Embryonic facial prominence (tissue), 1 donor: ENCODE measurements around the gene PTGDS.

Experiments
- DNase-seq: peaks from one replicate; pipeline ENCODE4 v3.0.0-alpha.2; 2016; ENCODE audit errors: extremely low spot score

The PTGDS gene

GRCh38 chr9:137008312-137008711 is 31.0 kb downstream of the PTGDS start:
- DNase-seq = no peak

- no peak for DNase-seq
Observed at GRCh38 chr9:137009217-137009616, 31.9 kb downstream of the PTGDS start.

DNA sequence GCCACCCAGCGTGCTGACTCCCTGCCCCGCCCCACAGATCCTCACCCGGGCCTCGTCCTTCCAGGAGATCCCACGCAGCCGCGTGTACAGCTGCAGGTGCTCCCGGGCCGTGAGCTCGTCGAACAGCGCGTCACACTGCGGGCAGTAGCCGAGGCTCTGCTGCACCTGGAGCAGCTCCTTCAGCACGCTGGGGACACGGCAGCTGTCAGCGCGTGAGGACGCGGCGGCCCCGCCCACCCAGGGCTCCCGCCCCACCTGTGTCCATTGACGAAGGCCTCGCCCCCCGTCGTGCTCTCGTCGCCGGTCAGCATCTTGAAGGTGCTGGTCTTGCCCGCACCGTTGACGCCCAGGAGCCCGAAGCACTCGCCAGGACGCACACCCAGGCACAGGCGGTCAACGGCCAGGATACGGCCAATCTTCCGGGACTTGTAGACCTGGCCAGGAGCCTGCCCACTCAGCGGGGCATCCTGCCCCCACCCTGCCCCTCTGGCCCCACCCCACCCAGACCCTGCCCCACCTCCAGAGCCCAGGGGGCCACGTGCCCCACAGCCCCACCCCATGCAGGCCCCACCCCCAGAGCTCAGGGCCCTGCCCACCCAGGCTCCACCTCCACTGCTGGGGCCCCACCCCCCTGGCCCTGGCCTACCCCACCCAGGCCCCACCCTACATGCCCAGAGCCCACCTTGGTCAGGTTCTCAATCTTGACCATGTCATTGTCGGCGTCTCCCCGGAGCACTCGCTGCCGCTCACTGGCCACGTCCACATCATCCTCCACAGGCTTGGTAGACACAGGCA is 32.8 kb downstream of the PTGDS start:
- DNase-seq = no peak

- DNase-seq = no peak
Observed at GRCh38 chr9:137011156-137011555, 33.9 kb downstream of the PTGDS start.

DNA sequence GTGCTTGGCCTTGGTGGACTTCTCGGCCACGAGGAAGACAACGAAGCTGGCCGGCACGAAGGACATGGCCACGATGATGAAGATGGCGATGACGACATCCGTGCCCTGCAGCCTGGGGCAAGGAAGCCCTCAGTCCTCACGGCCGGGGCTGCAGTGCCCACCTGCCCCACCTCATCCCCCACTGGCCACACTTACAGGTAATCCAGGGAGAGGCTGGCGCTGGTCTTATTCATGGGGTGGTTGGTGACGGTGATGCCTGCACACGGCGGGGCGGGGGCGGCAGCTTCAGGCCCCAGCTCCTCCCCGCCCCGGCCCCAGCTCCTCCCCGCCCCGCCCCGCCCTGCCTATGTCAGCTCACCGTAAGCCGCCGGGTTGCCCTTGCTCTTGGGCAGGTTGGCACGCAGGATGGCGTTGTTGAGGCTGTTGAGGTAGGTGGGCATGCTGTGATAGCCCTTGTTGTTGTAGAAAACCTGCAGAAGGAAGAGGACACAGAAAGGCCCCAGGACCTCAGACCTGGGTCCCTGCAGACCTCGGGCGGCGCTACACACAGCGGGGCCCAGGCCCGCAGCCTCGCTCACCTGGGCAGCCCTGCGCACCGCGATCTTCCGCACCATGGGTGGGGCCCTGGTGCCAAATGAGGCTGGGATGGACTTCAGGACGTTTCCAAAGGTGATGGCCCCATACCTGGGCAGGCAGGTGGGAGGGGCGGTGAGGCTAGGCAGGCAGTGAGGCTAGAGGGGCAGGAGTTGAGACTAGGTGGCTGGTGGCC is 34.8 kb downstream of the PTGDS start:
- DNase-seq = no peak

DNA sequence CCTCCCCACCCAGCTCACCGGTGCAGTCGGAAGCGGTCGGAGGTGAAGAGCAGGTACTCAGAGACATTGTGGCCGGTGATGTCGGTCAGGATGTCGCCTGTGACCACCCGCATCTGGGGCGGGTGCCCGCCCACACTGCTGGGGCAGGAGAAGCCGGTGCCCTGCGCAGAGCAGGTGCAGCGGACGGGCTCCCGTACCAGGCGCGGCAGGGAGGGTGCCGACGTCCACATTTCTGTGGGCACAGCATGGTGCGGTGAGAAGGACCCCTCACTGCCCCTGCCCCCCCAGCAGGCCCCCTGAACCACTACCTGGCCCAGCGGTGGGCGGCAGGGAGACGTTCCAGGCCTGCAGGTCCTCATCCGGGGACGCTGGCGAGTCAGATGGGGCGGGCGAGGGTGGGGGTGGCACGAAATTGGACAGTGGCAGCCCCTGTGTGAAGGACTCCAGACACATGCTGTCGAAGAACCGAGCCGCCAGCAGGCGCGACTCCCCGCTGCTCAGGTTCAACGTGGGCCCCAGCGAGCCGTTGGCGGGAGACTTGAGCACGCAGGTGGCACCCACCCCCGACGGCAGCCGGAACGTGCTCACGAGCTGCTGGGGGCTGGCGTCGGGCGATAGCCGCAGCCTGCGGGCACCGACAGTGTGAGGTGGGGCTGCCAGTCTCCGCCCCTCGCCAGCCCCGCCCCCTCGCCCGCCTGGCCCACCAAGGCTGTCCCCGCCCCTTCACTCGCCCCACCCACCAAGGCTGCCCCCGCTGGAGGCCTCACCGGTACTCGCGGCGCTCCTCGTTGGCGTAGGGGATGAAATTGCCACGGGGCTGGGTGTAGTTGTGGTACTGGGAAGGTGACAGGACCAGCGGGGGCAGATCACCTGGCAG is 35.6 kb downstream of the PTGDS start:
- no peak for DNase-seq

DNA sequence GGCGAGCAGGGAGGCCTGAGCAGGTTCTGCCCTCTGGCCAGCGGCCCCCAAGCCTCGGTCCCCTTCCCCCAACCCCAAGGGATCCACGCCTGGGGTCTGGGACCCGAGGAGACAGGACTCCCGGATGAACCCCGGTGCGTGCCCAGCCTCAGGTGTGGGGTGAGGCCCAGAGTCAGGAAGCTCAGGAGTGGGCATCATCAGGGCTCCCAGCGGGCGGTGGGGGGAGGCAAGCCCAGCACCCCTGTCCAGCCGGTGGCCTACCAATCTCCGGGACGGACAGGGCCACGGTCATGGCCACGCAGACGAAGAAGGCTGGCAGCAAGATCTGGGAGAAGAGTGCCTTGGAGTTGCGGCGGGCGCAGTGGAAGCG is 36.3 kb downstream of the PTGDS start:
- DNase-seq = no peak

DNA sequence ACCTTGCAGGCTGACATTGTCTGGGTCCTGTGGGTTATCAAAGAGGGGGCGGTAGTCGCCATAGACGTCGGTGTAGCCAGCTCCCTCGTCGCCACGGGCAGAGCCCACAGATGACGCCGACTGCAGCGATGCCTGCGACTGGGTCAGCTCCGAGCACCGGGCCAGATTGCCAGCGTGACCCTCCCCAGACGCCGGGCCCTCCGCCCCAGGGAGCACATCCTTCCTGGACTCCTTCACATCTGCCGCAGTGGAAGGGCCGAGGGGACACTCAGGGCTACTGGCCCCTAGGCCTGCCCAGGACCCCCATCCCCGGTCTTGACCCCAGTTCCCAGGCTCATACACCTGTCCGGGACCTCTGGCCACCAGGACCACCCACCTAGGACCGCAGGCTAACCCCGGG is 36.9 kb downstream of the PTGDS start:
- DNase-seq = no peak

- DNase-seq = no peak
Observed at GRCh38 chr9:137014776-137015539, 37.7 kb downstream of the PTGDS start.

GRCh38 chr9:137015540-137015930 is 38.2 kb downstream of the PTGDS start:
- no peak for DNase-seq

GRCh38 chr9:137015976-137016375 is 38.7 kb downstream of the PTGDS start:
- DNase-seq = no peak

- no peak for DNase-seq
Observed at GRCh38 chr9:137016436-137016835, 39.1 kb downstream of the PTGDS start.

DNA sequence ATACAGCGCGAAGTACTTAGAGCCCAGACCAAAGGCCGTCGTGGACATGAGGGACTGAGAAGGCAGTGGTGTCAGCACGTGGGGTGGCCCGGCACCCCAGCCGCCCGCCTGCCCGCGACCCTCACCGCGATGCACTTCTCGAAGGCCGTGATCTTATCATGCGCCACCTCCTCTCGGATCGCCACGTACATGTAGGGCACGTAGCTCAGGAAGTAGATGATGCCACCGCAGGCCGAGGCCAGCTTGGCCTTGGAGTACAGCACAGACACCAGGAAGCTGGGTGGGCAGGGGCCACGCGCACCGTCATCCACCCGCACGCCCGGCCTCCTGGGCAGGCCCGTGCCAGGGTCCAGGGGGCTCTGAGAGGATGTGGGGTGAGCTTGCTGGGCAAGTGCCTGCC is 39.8 kb downstream of the PTGDS start:
- no peak for DNase-seq

GRCh38 chr9:137017791-137018497 is 40.6 kb downstream of the PTGDS start:
- DNase-seq = no peak

DNA sequence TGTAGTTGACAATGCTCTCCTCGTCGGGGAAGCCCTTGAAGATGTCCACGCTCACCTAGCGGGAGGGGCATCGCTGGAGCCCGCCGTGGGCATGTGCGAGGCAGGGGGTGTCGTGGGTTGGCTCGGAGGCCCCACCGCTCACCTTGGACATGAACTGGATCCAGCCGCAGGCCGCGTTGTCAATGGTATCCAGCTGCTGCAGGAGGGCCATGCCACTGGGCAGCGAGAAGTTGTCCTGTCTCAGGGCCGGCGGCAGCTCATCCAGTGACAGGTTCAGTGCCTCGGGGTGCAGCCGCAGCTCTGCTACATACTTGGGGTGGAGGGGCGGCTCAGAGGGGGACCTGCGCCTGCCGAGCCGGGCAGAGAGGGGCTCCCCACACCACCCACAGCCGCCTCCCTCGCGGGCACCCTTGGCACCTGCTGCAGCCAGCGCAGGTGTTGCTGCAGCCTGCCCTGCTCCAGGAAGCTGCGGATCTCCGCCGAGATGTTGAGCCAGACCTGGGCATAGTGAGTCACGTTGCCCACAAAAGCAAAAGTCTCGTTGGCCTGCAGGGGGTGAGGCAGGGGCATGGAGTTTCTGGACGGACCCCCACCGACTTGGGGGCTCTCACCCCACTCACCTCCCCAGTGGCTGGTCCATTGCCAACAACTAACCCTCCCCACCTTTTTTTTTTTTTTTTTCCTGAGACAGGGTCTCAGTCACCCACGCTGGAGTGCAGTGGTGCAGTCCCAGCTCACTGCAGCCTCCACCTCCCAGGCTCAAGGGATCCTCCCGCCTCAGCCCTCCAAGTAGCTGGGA is 41.7 kb downstream of the PTGDS start:
- no peak for DNase-seq

DNA sequence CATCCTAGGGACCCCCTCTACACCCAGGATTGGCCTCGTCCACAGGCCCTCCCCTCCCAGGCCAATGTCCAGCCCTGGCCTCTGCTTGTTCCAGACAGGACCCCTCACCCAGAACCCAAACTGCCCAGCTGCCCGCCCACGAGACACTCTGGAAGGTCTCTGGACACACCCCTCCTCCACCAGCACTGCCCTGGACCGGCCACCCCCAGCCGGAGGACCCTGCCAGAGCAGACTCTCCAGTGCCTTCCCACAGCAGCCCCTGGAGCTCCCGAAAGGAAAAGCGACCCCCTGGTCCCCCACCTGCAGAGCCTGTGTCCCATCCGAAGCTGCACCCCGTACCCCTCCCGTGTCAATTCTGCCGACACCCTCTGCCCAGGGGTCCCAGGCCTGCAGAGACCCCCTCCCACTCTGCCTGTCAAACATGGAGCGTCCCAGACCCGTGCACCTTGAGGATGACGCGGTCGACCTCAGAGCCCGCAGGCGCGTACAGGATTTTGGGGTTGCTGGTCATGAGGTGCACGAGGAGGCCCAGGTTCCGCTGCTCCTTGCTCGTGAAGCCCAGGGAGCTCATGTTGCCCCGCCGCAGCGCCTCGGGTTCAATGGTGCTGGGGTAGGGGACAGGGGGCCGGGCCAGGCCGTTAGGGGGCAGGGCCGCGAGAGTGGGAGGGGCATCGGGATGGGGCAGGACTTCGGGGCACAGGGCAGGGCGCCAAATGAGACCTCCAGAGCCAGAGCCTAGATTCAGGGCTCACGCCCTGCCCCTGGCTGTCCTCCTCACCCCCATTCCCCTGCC is 42.8 kb downstream of the PTGDS start:
- DNase-seq = no peak

DNA sequence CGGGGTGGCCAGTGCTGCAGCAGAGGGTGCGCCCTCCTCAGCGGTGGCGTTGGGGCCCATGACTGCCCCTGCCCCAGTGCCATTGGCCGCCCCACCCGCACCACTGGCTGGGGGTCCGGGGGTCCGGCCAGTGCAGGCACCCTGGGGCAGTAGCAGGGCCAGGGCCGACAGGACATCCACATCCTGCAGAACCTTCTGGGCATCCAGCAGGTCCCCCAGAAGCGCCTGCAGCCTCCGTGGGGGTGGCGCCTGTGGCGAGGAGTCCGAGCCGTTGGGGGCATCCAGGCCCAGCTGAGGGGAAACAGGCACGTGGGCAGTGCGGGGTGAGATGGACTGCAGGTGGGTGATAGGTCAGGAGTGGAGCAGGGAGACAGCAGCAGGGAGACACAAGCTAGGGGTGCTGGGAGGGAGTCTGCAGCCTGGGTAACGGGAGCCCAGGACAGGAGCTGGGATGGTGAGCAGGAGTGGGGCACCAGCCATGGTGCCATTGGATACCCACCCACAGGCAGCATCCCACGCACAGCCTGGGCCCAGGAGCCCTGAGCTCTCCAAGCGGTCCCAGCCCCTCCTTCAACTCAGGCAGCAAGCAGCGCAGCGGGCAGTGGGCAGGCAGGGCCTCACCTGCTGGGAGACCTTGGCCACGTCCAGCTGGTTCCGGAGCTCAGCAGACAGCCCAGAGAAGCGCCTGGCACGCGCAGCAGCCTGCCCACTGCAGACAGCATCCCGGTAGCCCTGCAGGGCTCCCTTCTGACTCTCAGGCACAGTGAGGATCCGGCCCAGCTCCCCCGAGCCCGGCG is 43.7 kb downstream of the PTGDS start:
- DNase-seq = no peak

GRCh38 chr9:137021568-137021978 is 44.3 kb downstream of the PTGDS start:
- DNase-seq = no peak
